Panc1 (cell line): Measurements from ENCODE around the gene HYCC2. TPM values are rescaled to one million over a fixed set of nuclear protein-coding genes. Genes with fewer than 3 reads are reported as not detected.

Experiments used
- total RNA-seq: library from RNA; stranded (reverse); gene quantifications from one replicate; pipeline ENCODE4 v1.2.1, GENCODE V29; 2021; ENCODE audit not compliant: unreplicated experiment

HYCC2 gene
- total RNA-seq, 1 experiment from 2014 or later: 12.0 TPM

Other genes starting within 250 kb of the HYCC2 start
- 46.6 TPM for gene CLK1, start 207.0 kb downstream of the HYCC2 start, total RNA-seq
- gene PPIL3, start 182.6 kb downstream of the HYCC2 start, total RNA-seq: 12.2 TPM
- 37.4 TPM for gene NIF3L1, start 182.3 kb downstream of the HYCC2 start, total RNA-seq
- gene ORC2, start 108.0 kb downstream of the HYCC2 start, total RNA-seq: 41.8 TPM
- gene NDUFB3, start 330 bp upstream of the HYCC2 start, total RNA-seq: 88.6 TPM
- 46.3 TPM for gene CFLAR, start 44.5 kb upstream of the HYCC2 start, total RNA-seq
- 0.87 TPM for gene CASP10, start 111.5 kb upstream of the HYCC2 start, total RNA-seq
- 34.8 TPM for gene CASP8, start 188.9 kb upstream of the HYCC2 start, total RNA-seq